Measurements from ENCODE around the gene SEC24B. TPM values are rescaled to one million over a fixed set of nuclear protein-coding genes. Genes with fewer than 3 reads are reported as not detected.
A peak's percentile ranks its signal among the peaks of the same experiment; 100 is the strongest.
"Not testable (repeated sequence)": the region's sequence is repeated elsewhere in the genome, so short reads cannot be mapped to it uniquely, and the experiment has no call there.

Gene SEC24B
- total RNA-seq, 1 experiment from 2014 or later, result 29.0 TPM

DNA sequence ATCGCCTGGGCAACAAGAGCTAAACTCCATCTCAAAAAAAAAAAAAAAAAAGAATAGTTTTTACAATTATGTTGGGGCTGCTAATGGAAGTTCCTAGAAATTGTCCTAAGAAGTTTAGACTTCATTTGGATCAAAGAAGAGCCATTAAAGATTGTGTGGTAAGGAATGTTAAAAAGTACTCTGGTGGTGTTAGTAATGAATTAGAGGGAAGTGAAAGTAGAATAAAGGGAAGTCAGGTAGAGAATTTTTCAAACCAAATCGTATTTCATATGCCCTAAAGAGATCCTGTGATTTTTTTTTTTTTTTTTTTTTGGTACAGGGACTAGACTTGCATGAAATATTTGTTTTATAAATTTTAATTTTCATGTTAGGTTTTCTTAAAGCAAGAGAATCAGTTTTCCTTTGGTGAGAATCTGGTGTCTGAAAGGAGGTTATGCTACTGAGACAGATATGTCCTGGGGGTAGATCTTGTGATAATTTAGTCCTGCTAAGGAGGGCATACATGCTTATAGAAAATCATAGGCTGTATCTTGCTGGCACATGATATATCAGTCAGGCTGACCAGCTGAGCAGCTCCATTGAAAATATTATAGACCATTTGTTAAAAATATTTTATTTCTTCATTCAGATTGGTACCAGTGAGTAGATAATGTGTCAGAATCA lies 10.7 kb downstream of the SEC24B start:
- Histone ChIP-seq H3K4me1 (peaks cover 21% of the 10 kb centered on the region), H3K9me3 (no peaks in the 10 kb centered on the region), H3K27me3 (replicated peaks; ENCODE audit: control insufficient read depth, insufficient read depth, low read length) (no peaks in the 10 kb centered on the region), H3K4me3 (ENCODE audit: low read depth, low read length) (no peak overlapping the region), H3K36me3 (ENCODE audit: control insufficient read depth, insufficient read depth, low read length) (no peaks in the 10 kb centered on the region)
- intact Hi-C loops (cut with micrococcal nuclease; ENCODE audit: unreplicated experiment), result no loop called here
- no peak for DNase-seq
- no peaks in the 10 kb centered on the region for H3K9me3 Mint-ChIP-seq (ENCODE audit: unreplicated experiment)
- ChIA-PET POLR2A (no interaction called here), CTCF (no interaction called here)
- no peak overlapping the region for H3K27ac Mint-ChIP-seq (ENCODE audit: unreplicated experiment)
- no peak for TF ChIP-seq CTCF (IDR thresholded peaks at IDR 0.05; ENCODE audit: insufficient read depth in 1 of 2, low read depth in 1 of 2, low read length in 1 of 2, severe bottlenecking in 1 of 2, unreplicated experiment in 1 of 2)
- no TSS peak for BruUV-seq (replicated peaks)
- H3K36me3 Mint-ChIP-seq (ENCODE audit: insufficient read depth, unreplicated experiment), result peaks cover 12% of the 10 kb centered on the region
- no peaks in the 10 kb centered on the region for H3K27me3 Mint-ChIP-seq (ENCODE audit: insufficient read depth, unreplicated experiment)
- peaks cover 32% of the 10 kb centered on the region for H3K4me1 Mint-ChIP-seq (ENCODE audit: low read depth, unreplicated experiment)
- no peak overlapping the region for H3K4me3 Mint-ChIP-seq (ENCODE audit: unreplicated experiment)

GRCh38 chr4:109447278-109447677 lies 13.7 kb downstream of the SEC24B start:
- Histone ChIP-seq H3K27me3 (replicated peaks; ENCODE audit: control insufficient read depth, insufficient read depth, low read length) (no peaks in the 10 kb centered on the region), H3K36me3 (ENCODE audit: control insufficient read depth, insufficient read depth, low read length) (no peaks in the 10 kb centered on the region), H3K9me3 (no peaks in the 10 kb centered on the region), H3K4me3 (ENCODE audit: low read depth, low read length) (no peak overlapping the region), H3K4me1 (peaks cover 3% of the 10 kb centered on the region)
- no peak for TF ChIP-seq CTCF (IDR thresholded peaks at IDR 0.05; ENCODE audit: insufficient read depth in 1 of 2, low read depth in 1 of 2, low read length in 1 of 2, severe bottlenecking in 1 of 2, unreplicated experiment in 1 of 2)
- Mint-ChIP-seq H3K4me3 (ENCODE audit: unreplicated experiment) (no peak overlapping the region), H3K4me1 (ENCODE audit: low read depth, unreplicated experiment) (peaks cover 20% of the 10 kb centered on the region), H3K27ac (ENCODE audit: unreplicated experiment) (no peak overlapping the region), H3K9me3 (ENCODE audit: unreplicated experiment) (no peaks in the 10 kb centered on the region), H3K36me3 (ENCODE audit: insufficient read depth, unreplicated experiment) (peaks cover 30% of the 10 kb centered on the region), H3K27me3 (ENCODE audit: insufficient read depth, unreplicated experiment) (no peaks in the 10 kb centered on the region)
- intact Hi-C loops (cut with micrococcal nuclease; ENCODE audit: unreplicated experiment), result no loop called here
- CTCF ChIA-PET, result interaction anchor here (1.0 kb wide), 1 partner anchor 15 kb away, joined by 3 read pairs; no protein-coding TSS in a partner anchor
- POLR2A ChIA-PET, result no interaction called here
- DNase-seq, result no peak
- no TSS peak for BruUV-seq (replicated peaks)

DNA sequence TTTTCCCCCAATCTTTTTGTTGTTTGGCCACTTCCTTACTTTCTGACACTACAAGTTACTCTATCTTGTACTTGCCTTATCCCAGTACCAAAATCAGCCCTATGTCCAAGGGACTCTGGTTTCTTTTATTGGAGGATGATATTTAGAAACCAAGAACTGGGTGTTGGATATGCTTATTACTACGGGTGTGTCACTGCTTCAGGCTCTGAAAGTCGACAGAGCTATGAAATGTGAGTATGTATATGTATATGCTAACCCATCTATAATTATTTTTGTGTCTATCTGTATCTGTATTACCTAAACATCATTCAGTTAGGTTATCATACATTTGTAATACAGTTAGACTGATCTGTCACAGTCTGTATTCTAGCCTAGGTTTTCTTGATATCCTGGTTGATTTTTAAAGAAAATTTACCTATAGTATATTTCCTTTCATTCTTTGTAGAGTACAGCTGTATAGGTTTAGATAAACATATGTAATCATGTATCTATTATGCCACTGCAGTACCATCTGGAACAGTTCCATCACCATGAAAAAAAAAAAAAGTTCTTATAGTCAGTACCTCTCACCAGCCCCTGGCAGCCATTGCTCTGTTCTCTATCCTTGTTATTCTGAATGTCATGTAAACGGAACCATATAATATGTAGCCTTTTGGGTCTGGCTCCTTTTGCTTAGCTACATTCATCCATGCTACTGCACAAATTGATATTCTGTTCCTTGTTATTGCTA lies 18.1 kb downstream of the SEC24B start:
- POLR2A ChIA-PET, result no interaction called here
- peaks cover 34% of the 10 kb centered on the region for H3K36me3 Mint-ChIP-seq (ENCODE audit: insufficient read depth, unreplicated experiment)
- TF ChIP-seq CTCF (IDR thresholded peaks at IDR 0.05; ENCODE audit: insufficient read depth in 1 of 2, low read depth in 1 of 2, low read length in 1 of 2, severe bottlenecking in 1 of 2, unreplicated experiment in 1 of 2), result no peak

DNA sequence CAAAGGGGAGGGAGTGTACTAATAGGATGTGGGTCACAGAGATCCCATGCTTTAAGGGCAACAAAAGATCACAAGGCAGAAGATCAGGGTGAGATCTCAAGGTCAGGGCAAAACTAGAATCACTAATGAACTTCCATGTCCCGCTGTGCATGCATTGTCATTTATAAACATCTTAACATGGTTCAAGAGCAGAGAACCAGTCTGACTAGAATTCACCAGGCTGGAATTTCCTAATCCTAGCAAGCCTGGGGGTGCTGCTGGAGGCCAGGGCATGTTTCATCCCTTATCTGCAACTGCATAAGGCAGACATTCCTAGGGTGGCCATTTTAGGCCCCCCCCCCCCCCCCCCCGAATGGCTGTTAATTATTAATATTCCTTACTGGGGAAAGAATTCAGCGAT lies 19.5 kb downstream of the SEC24B start:
- intact Hi-C loops (cut with micrococcal nuclease; ENCODE audit: unreplicated experiment), result loop anchor here (1.0 kb wide), 1 partner anchor 25 kb away; no protein-coding TSS in a partner anchor
- BruUV-seq (replicated peaks); H3K27ac Mint-ChIP-seq (ENCODE audit: unreplicated experiment); POLR2A ChIA-PET; H3K4me3 Mint-ChIP-seq (ENCODE audit: unreplicated experiment); H3K27me3 Mint-ChIP-seq (ENCODE audit: insufficient read depth, unreplicated experiment); H3K4me3 ChIP-seq (ENCODE audit: low read depth, low read length); H3K9me3 Mint-ChIP-seq (ENCODE audit: unreplicated experiment); H3K4me1 Mint-ChIP-seq (ENCODE audit: low read depth, unreplicated experiment); H3K36me3 ChIP-seq (ENCODE audit: control insufficient read depth, insufficient read depth, low read length); H3K4me1 ChIP-seq; H3K27me3 ChIP-seq (replicated peaks; ENCODE audit: control insufficient read depth, insufficient read depth, low read length); CTCF ChIA-PET; H3K9me3 ChIP-seq: not testable (repeated sequence)
- H3K36me3 Mint-ChIP-seq (ENCODE audit: insufficient read depth, unreplicated experiment), result peaks cover 34% of the 10 kb centered on the region
- DNase-seq, result peak; percentile 62 to 74

More for the DNA sequence above, 18.1 kb downstream of the SEC24B start:
- Mint-ChIP-seq H3K4me1 (ENCODE audit: low read depth, unreplicated experiment) (no peaks in the 10 kb centered on the region), H3K4me3 (ENCODE audit: unreplicated experiment) (no peak overlapping the region), H3K9me3 (ENCODE audit: unreplicated experiment) (no peaks in the 10 kb centered on the region), H3K27ac (ENCODE audit: unreplicated experiment) (no peak overlapping the region), H3K27me3 (ENCODE audit: insufficient read depth, unreplicated experiment) (no peaks in the 10 kb centered on the region)
- Histone ChIP-seq H3K9me3 (no peaks in the 10 kb centered on the region), H3K36me3 (ENCODE audit: control insufficient read depth, insufficient read depth, low read length) (no peaks in the 10 kb centered on the region), H3K4me1 (peaks cover 8% of the 10 kb centered on the region; the same call in 1 of the 2 replicates), H3K27me3 (replicated peaks; ENCODE audit: control insufficient read depth, insufficient read depth, low read length) (no peaks in the 10 kb centered on the region), H3K4me3 (ENCODE audit: low read depth, low read length) (no peak overlapping the region)
- CTCF ChIA-PET, result no interaction called here
- DNase-seq, result no peak
- intact Hi-C loops (cut with micrococcal nuclease; ENCODE audit: unreplicated experiment), result no loop called here
- no TSS peak for BruUV-seq (replicated peaks)
